Activated CD8-positive, alpha-beta T cell treated with anti-CD3 and anti-CD28 coated beads for 36 hours (primary cell): Measurements from ENCODE around the gene OR2S2. TPM values are rescaled to one million over a fixed set of nuclear protein-coding genes. Genes with fewer than 3 reads are reported as not detected.

ENCODE experiments used
- ATAC-seq: fragments of 200-7000 bp; cut with Tn5 transposase; one replicate; pipeline ENCODE4 v1.10.0; 2021; ENCODE audit warnings: mild to moderate bottlenecking, moderate library complexity
- CTCF ChIA-PET: fragments of 350-600 bp; sonication (Branson Sonifier 250); formaldehyde crosslinking; loops from one replicate; lab custom pipeline; 2021; ENCODE audit warnings: antibody characterized with exemption; lab: Charles Lee
- POLR2A ChIA-PET: fragments of 350-600 bp; sonication (Branson Sonifier 250); formaldehyde crosslinking; loops from one replicate; lab custom pipeline; 2021; ENCODE audit warnings: antibody characterized with exemption; lab: Charles Lee
- DNase-seq: peaks from one replicate; pipeline ENCODE4 v3.0.0-alpha.2; 2020
- H3K27ac Mint-ChIP-seq: one replicate; pipeline ENCODE4 v1.8.0; 2021; ENCODE audit warnings: mild to moderate bottlenecking, mixed read lengths
- H3K27me3 Mint-ChIP-seq: one replicate; pipeline ENCODE4 v1.8.0; 2021; ENCODE audit warnings: mixed read lengths
- H3K36me3 Mint-ChIP-seq: one replicate; pipeline ENCODE4 v1.8.0; 2021; ENCODE audit warnings: low read depth, mixed read lengths
- H3K4me1 Mint-ChIP-seq: one replicate; pipeline ENCODE4 v1.8.0; 2021; ENCODE audit warnings: low read depth, mixed read lengths
- H3K4me3 Mint-ChIP-seq: one replicate; pipeline ENCODE4 v1.8.0; 2021; ENCODE audit warnings: mild to moderate bottlenecking, moderate library complexity, mixed read lengths
- H3K9me3 Mint-ChIP-seq: one replicate; pipeline ENCODE4 v1.8.0; 2021; ENCODE audit warnings: mixed read lengths
- CTCF ChIP-seq: fragments of 200-600 bp; IDR thresholded peaks from one replicate; pipeline ENCODE4 v1.8.0; 2022; ENCODE audit warnings: antibody characterized with exemption, mild to moderate bottlenecking
- intact Hi-C: fragments of 100-400 bp; cut with micrococcal nuclease; formaldehyde crosslinking; loops from one replicate; pipeline ENCODE4 v1.10.0; 2022
- total RNA-seq, 2 experiments: library from RNA; stranded (reverse); gene quantifications; one replicate each; pipeline ENCODE4 v1.2.3, GENCODE V29; 2021

The OR2S2 gene
- total RNA-seq, 2 experiments from 2014 or later: not detected

GRCh38 chr9:35909274-35909673, 48.7 kb downstream of the OR2S2 start, which contains the start of gene SPAAR:
Gene SPAAR, plus strand, starts transcription at chr9:35909490. Its CDS starts 974 bp downstream, at chr9:35910464.
- no peak for DNase-seq
- Mint-ChIP-seq H3K4me3 (no peak within 1 kb of the TSS), H3K36me3 (no peaks in the 10 kb centered on the region)

GRCh38 chr9:35908504-35909125, 49.3 kb downstream of the OR2S2 start:
- CTCF ChIA-PET: interaction anchor here (1.0 to 4.5 kb wide), 2 partner anchors 26 to 36 kb away, joined by 4 to 29 read pairs; no protein-coding TSS in a partner anchor
- TF ChIP-seq CTCF: no peak
- no peak overlapping the region for H3K27ac Mint-ChIP-seq
- no peak for ATAC-seq
- no peaks in the 10 kb centered on the region for H3K27me3 Mint-ChIP-seq
- no peaks in the 10 kb centered on the region for H3K36me3 Mint-ChIP-seq
- H3K4me1 Mint-ChIP-seq: peaks cover 47% of the 10 kb centered on the region
- POLR2A ChIA-PET: no interaction called here
- H3K9me3 Mint-ChIP-seq: no peaks in the 10 kb centered on the region
- no peak overlapping the region for H3K4me3 Mint-ChIP-seq
- DNase-seq: no peak
- intact Hi-C loops: loop anchor here (5.0 kb wide), 1 partner anchor 34 kb away; no protein-coding TSS in a partner anchor

More at GRCh38 chr9:35909274-35909673, 48.7 kb downstream of the OR2S2 start, which contains the start of gene SPAAR:
- no peaks in the 10 kb centered on the region for H3K9me3 Mint-ChIP-seq
- POLR2A ChIA-PET: no interaction called here
- CTCF ChIA-PET: interaction anchor here (1.0 to 4.5 kb wide), 2 partner anchors 27 to 35 kb away, joined by 4 to 29 read pairs; no protein-coding TSS in a partner anchor
- H3K27ac Mint-ChIP-seq: peak within 1 kb of the TSS; percentile 44
- ATAC-seq: no peak
- H3K4me1 Mint-ChIP-seq: peaks cover 47% of the 10 kb centered on the region
- intact Hi-C loops: loop anchor here (5.0 kb wide), 1 partner anchor 33 kb away; no protein-coding TSS in a partner anchor
- no peaks in the 10 kb centered on the region for H3K27me3 Mint-ChIP-seq
- no peak for TF ChIP-seq CTCF

GRCh38 chr9:35907711-35908503, 50.0 kb downstream of the OR2S2 start:
- Mint-ChIP-seq H3K27me3 (peaks cover under 1% of the 10 kb centered on the region), H3K9me3 (no peaks in the 10 kb centered on the region), H3K4me3 (no peak overlapping the region), H3K4me1 (peaks cover 50% of the 10 kb centered on the region), H3K36me3 (no peaks in the 10 kb centered on the region), H3K27ac (no peak overlapping the region)
- intact Hi-C loops: loop anchor here (5.0 kb wide), 1 partner anchor 34 kb away; no protein-coding TSS in a partner anchor
- TF ChIP-seq CTCF: no peak
- ATAC-seq (peak; percentile 26), DNase-seq (no peak)
- ChIA-PET POLR2A (no interaction called here), CTCF (interaction anchor here (0.6 to 5.9 kb wide), 5 partner anchors 11 to 47 kb away, joined by 3 to 147 read pairs (median 4); no protein-coding TSS in a partner anchor)

Other genes with a start within 250 kb of the OR2S2 start
- gene TLN1, start 226.0 kb downstream of the OR2S2 start, total RNA-seq: 100 to 1,000 TPM; 212 to 219 TPM
- 10 to 100 TPM; 22.3 to 22.4 TPM for gene CREB3, start 225.5 kb downstream of the OR2S2 start, total RNA-seq
- gene GBA2, start 208.9 kb downstream of the OR2S2 start, total RNA-seq: 10 to 100 TPM; 21.2 to 22.3 TPM
- 10 to 100 TPM; 13.0 to 14.8 TPM for gene RGP1, start 208.9 kb downstream of the OR2S2 start, total RNA-seq
- under 1 TPM; 0.59 to 0.67 TPM for gene MSMP, start 203.9 kb downstream of the OR2S2 start, total RNA-seq
- 1 to 10 TPM; 7.5 to 7.8 TPM for gene NPR2, start 166.6 kb downstream of the OR2S2 start, total RNA-seq
- 1 to 10 TPM in 1 of 2 experiments, under 1 TPM in 1; 0.63 to 1.1 TPM for gene SPAG8, start 145.9 kb downstream of the OR2S2 start, total RNA-seq
- gene HINT2, start 143.1 kb downstream of the OR2S2 start, total RNA-seq: 10 to 100 TPM; 53.4 to 62.7 TPM
- not detected for gene FAM221B, start 129.4 kb downstream of the OR2S2 start, total RNA-seq
- gene TMEM8B, start 128.9 kb downstream of the OR2S2 start, total RNA-seq: 1 to 10 TPM; 3.4 to 4.3 TPM
- not detected for gene OR13J1, start 87.8 kb downstream of the OR2S2 start, total RNA-seq
- not detected for gene HRCT1, start 52.0 kb downstream of the OR2S2 start, total RNA-seq
- not detected for gene SPAAR, start 48.7 kb downstream of the OR2S2 start, total RNA-seq
- 1 to 10 TPM; 5.3 to 6.5 TPM for gene RECK, start 78.8 kb upstream of the OR2S2 start, total RNA-seq
- 10 to 100 TPM; 12.2 to 13.6 TPM for gene GLIPR2, start 178.6 kb upstream of the OR2S2 start, total RNA-seq
- not detected for gene CCIN, start 211.2 kb upstream of the OR2S2 start, total RNA-seq
- 100 to 1,000 TPM; 116 to 119 TPM for gene CLTA, start 232.8 kb upstream of the OR2S2 start, total RNA-seq